ENCODE results near the gene SCFD1.

- TF ChIP-seq CTCF (IDR thresholded peaks at IDR 0.05) (no peak), POLR2A (IDR thresholded peaks at IDR 0.05) (no peak), POLR2AphosphoS5 (IDR thresholded peaks at IDR 0.05) (no peak)
These were observed 134.5 kb downstream of the SCFD1 start for GRCh38 chr14:30756594-30756993.

Data from gastroesophageal sphincter (tissue), 3 donors.